Stimulated activated CD8-positive, alpha-beta memory T cell treated with anti-CD3 and anti-CD28 coated beads, Interleukin-7, amount 100 ng/mL, for 24 hours (primary cell): ENCODE data around the gene BGN.
A peak's percentile ranks its signal among the peaks of the same experiment; 100 is the strongest.

Source experiments
- DNase-seq: peaks from one replicate; pipeline ENCODE4 v3.0.0-alpha.2; 2020; ENCODE audit warnings: low read depth

The BGN gene

GRCh38 chrX:153460826-153461225, 34.0 kb upstream of the BGN start:
- no peak for DNase-seq

GRCh38 chrX:153462291-153462690, 32.5 kb upstream of the BGN start:
- DNase-seq: no peak

GRCh38 chrX:153463031-153463430, 31.7 kb upstream of the BGN start:
- DNase-seq: no peak

GRCh38 chrX:153463556-153463955, 31.2 kb upstream of the BGN start:
- no peak for DNase-seq

GRCh38 chrX:153464116-153464515, 30.7 kb upstream of the BGN start:
- DNase-seq: no peak

GRCh38 chrX:153465691-153466380, 28.9 kb upstream of the BGN start:
- DNase-seq: no peak

GRCh38 chrX:153468008-153468580, 26.7 kb upstream of the BGN start:
- DNase-seq: no peak

- DNase-seq: no peak
Observed at GRCh38 chrX:153469811-153470410, 24.9 kb upstream of the BGN start.

- DNase-seq: peak; percentile 64
Observed at GRCh38 chrX:153470411-153471363, 24.1 kb upstream of the BGN start, which contains the start of gene HAUS7. TSS of gene HAUS7 (minus strand) at chrX:153470576. CDS start at chrX:153470557, 19 bp downstream.

- no peak for DNase-seq
Observed at GRCh38 chrX:153471663-153472280, 23.0 kb upstream of the BGN start.

GRCh38 chrX:153473126-153473525, 21.7 kb upstream of the BGN start:
- no peak for DNase-seq

GRCh38 chrX:153474266-153474665, 20.5 kb upstream of the BGN start:
- no peak for DNase-seq

- DNase-seq: no peak
Observed at GRCh38 chrX:153474718-153475117, 20.1 kb upstream of the BGN start.

- DNase-seq: no peak
Observed at GRCh38 chrX:153475271-153475670, 19.5 kb upstream of the BGN start.

GRCh38 chrX:153475751-153476281, 19.0 kb upstream of the BGN start:
- no peak for DNase-seq

GRCh38 chrX:153476666-153477363, 18.0 kb upstream of the BGN start:
- DNase-seq: no peak

- DNase-seq: no peak
Observed at GRCh38 chrX:153477364-153477857, 17.4 kb upstream of the BGN start.

- no peak for DNase-seq
Observed at GRCh38 chrX:153477901-153478300, 16.9 kb upstream of the BGN start.

GRCh38 chrX:153478746-153479145, 16.0 kb upstream of the BGN start:
- DNase-seq: no peak

GRCh38 chrX:153481043-153481442, 13.7 kb upstream of the BGN start:
- no peak for DNase-seq
